Body of pancreas (tissue), 4 donors: ENCODE data around the gene SAYSD1.

Experiments used
- CTCF ChIP-seq, 7 experiments: fragments of 450-650 bp in 4 of 7; fragments of 200-600 bp in 3 of 7; sonication (generic) in 3 of 7; IDR thresholded peaks; one replicate each; pipeline ENCODE4 v1.5.1; 2016 to 2019; ENCODE audit warnings: antibody characterized with exemption in 7 of 7
- POLR2A ChIP-seq, 3 donors: fragments of 450-650 bp; IDR thresholded peaks; one replicate each; pipeline ENCODE4 v1.6.1; 2016; ENCODE audit warnings: antibody characterized with exemption in 3 of 3, mild to moderate bottlenecking in 2 of 3

- no peak for TF ChIP-seq CTCF (IDR thresholded peaks at IDR 0.05)
- no peak for TF ChIP-seq POLR2A (IDR thresholded peaks at IDR 0.05)
These were observed 52.8 kb downstream of the SAYSD1 start for GRCh38 chr6:39062014-39062740.
